Subcutaneous adipose tissue (tissue), 4 donors: ENCODE measurements around the gene DOCK4. TPM values are rescaled to one million over a fixed set of nuclear protein-coding genes. Genes with fewer than 3 reads are reported as not detected.

Experiments
- total RNA-seq, 4 donors: library from RNA; depleted of rRNA; stranded (reverse); fragments of >200 nt; gene quantifications; one replicate each; pipeline ENCODE4 v1.1.0, GENCODE V29; 2016
- TF ChIP-seq, protein P1 (sequence below): fragments of 450-650 bp; IDR thresholded peaks from one replicate; pipeline ENCODE4 v1.5.1; 2016; ENCODE audit warnings: low read depth, mild to moderate bottlenecking, control low read depth, antibody characterized with exemption, moderate library complexity

The DOCK4 gene
- total RNA-seq, 4 donors from 2014 or later: 44.3 to 59.3 (median 52.5) TPM

DNA sequence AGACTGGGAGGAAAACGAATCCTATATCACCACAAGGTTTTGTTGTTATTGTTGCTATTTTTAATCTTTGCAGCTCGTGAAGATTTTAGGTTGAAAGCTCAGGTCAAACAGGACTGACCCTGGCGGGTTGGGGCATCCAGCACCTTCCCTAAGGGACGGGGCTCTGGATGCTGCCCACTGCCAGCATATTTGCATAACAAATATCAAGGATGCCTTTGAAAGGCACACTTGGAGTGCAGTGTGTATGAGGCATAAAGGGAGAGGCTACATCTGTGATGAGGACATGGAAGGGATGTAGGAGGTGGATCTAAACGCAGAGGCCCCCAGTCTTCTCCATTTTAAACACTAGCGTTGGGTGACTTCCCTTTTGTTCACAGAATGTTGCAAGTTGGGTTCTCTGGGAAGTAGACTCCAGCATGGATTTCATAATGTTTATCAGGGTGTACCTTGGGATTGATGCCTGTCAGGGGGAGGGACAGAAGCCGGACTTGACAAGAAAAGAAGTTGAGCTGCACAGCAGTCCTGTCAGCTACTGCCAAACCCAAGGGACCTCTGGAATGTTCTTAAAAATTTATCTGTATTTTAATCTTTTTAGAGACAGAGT, 462.9 kb downstream of the DOCK4 start:
- TF ChIP-seq, protein P1, sequence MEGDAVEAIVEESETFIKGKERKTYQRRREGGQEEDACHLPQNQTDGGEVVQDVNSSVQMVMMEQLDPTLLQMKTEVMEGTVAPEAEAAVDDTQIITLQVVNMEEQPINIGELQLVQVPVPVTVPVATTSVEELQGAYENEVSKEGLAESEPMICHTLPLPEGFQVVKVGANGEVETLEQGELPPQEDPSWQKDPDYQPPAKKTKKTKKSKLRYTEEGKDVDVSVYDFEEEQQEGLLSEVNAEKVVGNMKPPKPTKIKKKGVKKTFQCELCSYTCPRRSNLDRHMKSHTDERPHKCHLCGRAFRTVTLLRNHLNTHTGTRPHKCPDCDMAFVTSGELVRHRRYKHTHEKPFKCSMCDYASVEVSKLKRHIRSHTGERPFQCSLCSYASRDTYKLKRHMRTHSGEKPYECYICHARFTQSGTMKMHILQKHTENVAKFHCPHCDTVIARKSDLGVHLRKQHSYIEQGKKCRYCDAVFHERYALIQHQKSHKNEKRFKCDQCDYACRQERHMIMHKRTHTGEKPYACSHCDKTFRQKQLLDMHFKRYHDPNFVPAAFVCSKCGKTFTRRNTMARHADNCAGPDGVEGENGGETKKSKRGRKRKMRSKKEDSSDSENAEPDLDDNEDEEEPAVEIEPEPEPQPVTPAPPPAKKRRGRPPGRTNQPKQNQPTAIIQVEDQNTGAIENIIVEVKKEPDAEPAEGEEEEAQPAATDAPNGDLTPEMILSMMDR: no peak

- TF ChIP-seq, protein P1: no peak
These were observed 464.4 kb downstream of the DOCK4 start for GRCh38 chr7:111741811-111742240.

DNA sequence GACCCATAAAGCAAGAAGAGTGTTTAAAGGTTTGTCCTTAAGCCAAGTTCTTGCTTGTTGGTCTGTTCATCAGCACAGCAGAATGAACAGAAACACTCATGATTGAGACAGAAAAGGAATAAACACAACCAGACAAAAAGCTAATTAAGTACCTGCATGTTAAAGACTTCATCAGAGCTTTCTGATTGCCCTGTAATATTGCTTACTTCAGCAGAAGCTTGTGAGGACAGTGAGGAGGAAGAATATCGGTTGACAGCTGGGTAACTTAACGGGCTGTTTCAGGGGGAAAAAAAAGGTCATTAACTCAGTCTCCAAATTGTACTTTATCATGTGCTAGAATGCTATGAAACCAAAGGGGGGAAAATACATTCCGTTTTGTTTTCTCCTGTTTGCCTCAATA, 465.3 kb downstream of the DOCK4 start:
- TF ChIP-seq, protein P1: no peak

- TF ChIP-seq, protein P1: no peak
These were observed 469.7 kb downstream of the DOCK4 start for GRCh38 chr7:111736552-111736874.

- TF ChIP-seq, protein P1: no peak
These were observed 470.3 kb downstream of the DOCK4 start for GRCh38 chr7:111735661-111736551.

DNA sequence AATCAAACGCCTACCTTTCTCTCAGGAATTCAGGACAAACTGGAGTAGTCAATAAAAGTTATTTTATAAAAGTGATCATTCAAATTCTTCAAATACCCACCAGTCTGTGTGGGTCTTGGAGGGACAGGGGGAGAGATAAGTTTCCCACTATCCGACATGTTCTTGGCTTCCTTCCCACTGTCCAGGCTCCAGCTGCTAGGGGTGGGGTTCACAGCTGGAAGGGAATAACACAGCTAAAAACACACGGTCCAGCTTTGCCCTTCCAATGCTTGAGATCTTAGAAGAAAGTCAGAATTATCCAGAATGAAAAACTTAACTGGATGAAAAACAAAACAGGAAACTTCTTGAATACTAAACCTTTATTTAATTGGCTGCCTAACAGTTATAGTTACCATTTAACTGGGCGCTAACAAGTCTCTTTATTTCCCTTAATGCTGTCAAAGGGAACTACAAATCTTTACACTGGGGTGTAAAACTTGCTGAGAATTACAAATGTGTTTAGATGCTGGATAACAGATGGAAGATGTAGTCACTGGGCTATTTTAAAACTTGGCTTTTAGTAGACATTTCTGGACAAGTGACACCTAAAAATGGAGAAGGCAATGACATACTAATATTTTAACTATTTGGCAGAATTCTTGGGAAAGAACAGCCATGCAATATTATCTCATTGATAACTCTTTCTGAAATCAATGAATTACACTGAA, 471.1 kb downstream of the DOCK4 start:
- TF ChIP-seq, protein P1: no peak

DNA sequence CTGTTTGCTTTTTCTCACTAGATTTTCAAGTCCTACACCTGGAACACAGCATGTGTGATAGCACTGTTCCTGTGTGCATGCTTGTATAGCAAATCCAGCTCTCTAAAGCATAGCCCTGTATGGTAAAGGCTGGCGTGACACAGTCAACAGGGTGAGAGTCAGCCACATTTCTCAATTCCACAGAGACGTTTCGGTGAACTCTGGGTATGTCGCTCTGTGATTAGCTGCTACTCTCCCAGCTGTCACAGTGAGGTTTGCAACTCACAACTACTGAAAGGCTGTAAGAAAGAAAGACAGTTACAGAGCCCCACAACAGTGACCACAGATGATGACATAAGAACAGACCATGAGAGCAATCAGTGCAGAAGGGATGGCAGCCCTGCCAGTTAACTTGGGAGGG, 473.3 kb downstream of the DOCK4 start:
- TF ChIP-seq, protein P1: no peak
